Activated CD8-positive, alpha-beta T cell treated with anti-CD3 and anti-CD28 coated beads for 36 hours (primary cell): ENCODE measurements around the gene LMAN2L. TPM values are rescaled to one million over a fixed set of nuclear protein-coding genes. Genes with fewer than 3 reads are reported as not detected.

ENCODE experiments used
- ATAC-seq: fragments of 200-7000 bp; cut with Tn5 transposase; one replicate; pipeline ENCODE4 v1.10.0; 2021; ENCODE audit warnings: mild to moderate bottlenecking, moderate library complexity
- CTCF ChIA-PET: fragments of 350-600 bp; sonication (Branson Sonifier 250); formaldehyde crosslinking; loops from one replicate; lab custom pipeline; 2021; ENCODE audit warnings: antibody characterized with exemption; lab: Charles Lee
- POLR2A ChIA-PET: fragments of 350-600 bp; sonication (Branson Sonifier 250); formaldehyde crosslinking; loops from one replicate; lab custom pipeline; 2021; ENCODE audit warnings: antibody characterized with exemption; lab: Charles Lee
- DNase-seq: peaks from one replicate; pipeline ENCODE4 v3.0.0-alpha.2; 2020
- H3K27ac Mint-ChIP-seq: one replicate; pipeline ENCODE4 v1.8.0; 2021; ENCODE audit warnings: mild to moderate bottlenecking, mixed read lengths
- H3K27me3 Mint-ChIP-seq: one replicate; pipeline ENCODE4 v1.8.0; 2021; ENCODE audit warnings: mixed read lengths
- H3K36me3 Mint-ChIP-seq: one replicate; pipeline ENCODE4 v1.8.0; 2021; ENCODE audit warnings: low read depth, mixed read lengths
- H3K4me1 Mint-ChIP-seq: one replicate; pipeline ENCODE4 v1.8.0; 2021; ENCODE audit warnings: low read depth, mixed read lengths
- H3K4me3 Mint-ChIP-seq: one replicate; pipeline ENCODE4 v1.8.0; 2021; ENCODE audit warnings: mild to moderate bottlenecking, moderate library complexity, mixed read lengths
- H3K9me3 Mint-ChIP-seq: one replicate; pipeline ENCODE4 v1.8.0; 2021; ENCODE audit warnings: mixed read lengths
- intact Hi-C: fragments of 100-400 bp; cut with micrococcal nuclease; formaldehyde crosslinking; loops from one replicate; pipeline ENCODE4 v1.10.0; 2022
- total RNA-seq, 2 experiments: library from RNA; stranded (reverse); gene quantifications; one replicate each; pipeline ENCODE4 v1.2.3, GENCODE V29; 2021
- TF ChIP-seq, protein P1 (sequence below): fragments of 200-600 bp; IDR thresholded peaks from one replicate; pipeline ENCODE4 v1.8.0; 2022; ENCODE audit warnings: antibody characterized with exemption, mild to moderate bottlenecking

Gene LMAN2L
- total RNA-seq, 2 experiments from 2014 or later, result 4.4 to 6.1 TPM

DNA sequence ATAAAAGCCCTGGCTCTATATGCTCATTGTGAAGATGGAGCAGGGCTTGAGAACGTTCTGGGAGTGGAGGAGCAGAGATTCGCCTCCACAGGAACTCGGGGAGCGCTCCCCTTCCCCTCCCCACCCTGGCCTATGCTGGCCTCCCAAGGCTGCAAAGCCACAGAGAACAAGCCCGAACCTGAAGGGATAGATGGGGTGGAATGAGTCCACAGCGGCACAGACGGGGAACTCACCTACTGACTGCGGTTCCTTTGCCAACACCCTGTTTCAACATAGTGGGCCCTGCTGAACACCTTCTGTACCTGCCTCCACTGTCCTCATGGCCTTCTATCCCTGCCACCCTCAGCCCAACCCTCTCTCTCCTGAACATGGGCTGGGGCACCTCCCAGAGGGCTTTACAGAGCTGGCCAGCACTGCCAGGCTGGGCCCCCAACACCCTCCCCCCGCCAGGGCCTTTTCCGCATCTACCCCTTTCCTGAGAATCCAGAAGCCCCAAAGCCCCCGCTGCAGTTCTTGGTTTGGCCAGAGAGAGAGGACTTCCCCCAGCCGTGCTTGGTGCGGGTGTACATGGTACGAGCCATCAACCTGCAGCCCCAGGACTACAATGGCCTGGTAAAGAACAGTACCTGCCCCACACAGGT lies 41.5 kb downstream of the LMAN2L start:
- Mint-ChIP-seq H3K4me1 (no peaks in the 10 kb centered on the region), H3K36me3 (no peaks in the 10 kb centered on the region), H3K9me3 (no peaks in the 10 kb centered on the region), H3K27ac (no peak overlapping the region), H3K27me3 (no peaks in the 10 kb centered on the region), H3K4me3 (no peak overlapping the region)
- CTCF ChIA-PET, result no interaction called here
- DNase-seq (no peak), ATAC-seq (no peak)
- intact Hi-C loops, result no loop called here
- POLR2A ChIA-PET, result no interaction called here
- TF ChIP-seq, protein P1, sequence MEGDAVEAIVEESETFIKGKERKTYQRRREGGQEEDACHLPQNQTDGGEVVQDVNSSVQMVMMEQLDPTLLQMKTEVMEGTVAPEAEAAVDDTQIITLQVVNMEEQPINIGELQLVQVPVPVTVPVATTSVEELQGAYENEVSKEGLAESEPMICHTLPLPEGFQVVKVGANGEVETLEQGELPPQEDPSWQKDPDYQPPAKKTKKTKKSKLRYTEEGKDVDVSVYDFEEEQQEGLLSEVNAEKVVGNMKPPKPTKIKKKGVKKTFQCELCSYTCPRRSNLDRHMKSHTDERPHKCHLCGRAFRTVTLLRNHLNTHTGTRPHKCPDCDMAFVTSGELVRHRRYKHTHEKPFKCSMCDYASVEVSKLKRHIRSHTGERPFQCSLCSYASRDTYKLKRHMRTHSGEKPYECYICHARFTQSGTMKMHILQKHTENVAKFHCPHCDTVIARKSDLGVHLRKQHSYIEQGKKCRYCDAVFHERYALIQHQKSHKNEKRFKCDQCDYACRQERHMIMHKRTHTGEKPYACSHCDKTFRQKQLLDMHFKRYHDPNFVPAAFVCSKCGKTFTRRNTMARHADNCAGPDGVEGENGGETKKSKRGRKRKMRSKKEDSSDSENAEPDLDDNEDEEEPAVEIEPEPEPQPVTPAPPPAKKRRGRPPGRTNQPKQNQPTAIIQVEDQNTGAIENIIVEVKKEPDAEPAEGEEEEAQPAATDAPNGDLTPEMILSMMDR, result no peak

DNA sequence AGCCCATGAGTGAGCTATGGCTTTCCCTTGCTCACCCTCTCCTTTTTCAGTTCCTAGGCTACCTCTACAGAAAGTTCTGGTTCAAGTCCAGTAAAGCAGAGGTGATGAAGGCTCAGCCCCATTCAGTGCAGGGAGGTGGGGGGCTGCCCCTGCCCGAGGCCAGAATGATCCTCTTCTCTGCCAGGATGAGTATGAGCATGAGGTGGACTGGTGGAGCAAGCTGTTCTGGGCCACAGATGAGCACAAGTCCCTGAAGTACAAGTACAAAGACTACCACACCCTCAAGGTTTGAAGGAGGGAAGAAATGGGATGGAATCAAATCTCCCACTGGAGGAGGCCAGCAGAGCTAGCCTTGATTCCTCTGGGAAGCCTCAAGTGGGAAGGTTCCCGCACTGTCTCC lies 42.4 kb downstream of the LMAN2L start:
- H3K27me3 Mint-ChIP-seq, result no peaks in the 10 kb centered on the region
- ATAC-seq (no peak), DNase-seq (no peak)
- no peaks in the 10 kb centered on the region for H3K36me3 Mint-ChIP-seq
- no peaks in the 10 kb centered on the region for H3K4me1 Mint-ChIP-seq
- intact Hi-C loops, result no loop called here
- CTCF ChIA-PET, result no interaction called here
- H3K27ac Mint-ChIP-seq, result no peak overlapping the region
- no peak overlapping the region for H3K4me3 Mint-ChIP-seq
- no peaks in the 10 kb centered on the region for H3K9me3 Mint-ChIP-seq
- TF ChIP-seq, protein P1, result no peak
- POLR2A ChIA-PET, result no interaction called here

DNA sequence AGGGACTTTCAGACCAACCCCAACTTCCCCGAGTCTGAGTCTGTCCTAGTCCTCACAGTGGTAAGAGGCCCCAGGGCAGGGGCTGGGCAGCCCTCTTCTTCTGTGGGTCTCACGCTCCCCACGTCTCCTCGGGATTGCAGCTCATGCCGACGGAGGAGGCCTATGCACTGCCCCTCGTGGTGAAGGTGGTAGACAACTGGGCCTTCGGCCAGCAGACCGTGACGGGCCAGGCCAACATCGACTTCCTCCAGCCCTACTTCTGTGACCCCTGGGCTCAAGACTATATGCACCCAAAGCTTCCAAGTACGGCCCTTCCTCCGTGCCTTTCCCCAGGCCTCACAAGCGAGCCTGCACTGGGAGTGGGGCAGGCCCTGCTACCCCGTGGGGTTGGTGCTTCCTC lies 44.3 kb downstream of the LMAN2L start:
- ChIA-PET POLR2A (no interaction called here), CTCF (no interaction called here)
- Mint-ChIP-seq H3K27me3 (no peaks in the 10 kb centered on the region), H3K4me1 (no peaks in the 10 kb centered on the region), H3K36me3 (no peaks in the 10 kb centered on the region), H3K9me3 (no peaks in the 10 kb centered on the region), H3K27ac (no peak overlapping the region), H3K4me3 (no peak overlapping the region)
- no peak for DNase-seq
- TF ChIP-seq, protein P1, result no peak
- ATAC-seq, result no peak
- intact Hi-C loops, result no loop called here

DNA sequence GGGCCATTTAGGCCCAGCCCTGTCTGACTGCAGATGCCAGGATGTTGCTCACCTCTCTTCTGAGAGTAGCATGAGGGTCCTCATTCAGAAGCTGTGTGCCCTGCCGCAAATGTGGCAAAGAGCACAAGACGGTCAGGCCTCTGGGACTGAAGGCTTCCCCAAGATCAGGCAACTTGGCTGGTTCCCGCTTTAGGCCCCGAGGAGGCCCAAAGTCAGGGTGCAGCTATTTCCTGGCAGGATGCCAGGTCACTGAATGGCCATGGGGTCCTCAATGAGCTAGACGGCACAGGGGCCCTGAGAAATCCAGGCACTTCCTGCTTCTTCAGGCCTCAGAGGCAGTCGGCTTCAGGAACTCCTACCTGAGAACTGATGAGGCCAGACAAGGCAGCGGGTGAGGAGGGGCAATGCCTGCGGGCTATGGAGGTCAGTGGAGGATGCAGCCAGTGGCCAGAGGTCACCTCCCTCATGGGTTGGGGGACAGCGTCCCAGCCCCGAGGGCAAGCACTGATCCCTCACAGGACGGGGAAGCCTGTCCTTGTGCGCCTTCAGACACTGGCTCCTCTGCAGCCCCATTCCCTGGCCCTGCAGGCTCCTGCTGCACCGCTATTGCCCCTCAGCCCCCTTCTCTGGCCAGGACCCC lies 44.9 kb downstream of the LMAN2L start:
- ChIA-PET POLR2A (no interaction called here), CTCF (no interaction called here)
- H3K27ac Mint-ChIP-seq, result no peak overlapping the region
- H3K27me3 Mint-ChIP-seq, result no peaks in the 10 kb centered on the region
- TF ChIP-seq, protein P1, result no peak
- no peak overlapping the region for H3K4me3 Mint-ChIP-seq
- H3K36me3 Mint-ChIP-seq, result no peaks in the 10 kb centered on the region
- ATAC-seq (no peak), DNase-seq (no peak)
- no peaks in the 10 kb centered on the region for H3K9me3 Mint-ChIP-seq
- no peaks in the 10 kb centered on the region for H3K4me1 Mint-ChIP-seq
- intact Hi-C loops, result no loop called here

DNA sequence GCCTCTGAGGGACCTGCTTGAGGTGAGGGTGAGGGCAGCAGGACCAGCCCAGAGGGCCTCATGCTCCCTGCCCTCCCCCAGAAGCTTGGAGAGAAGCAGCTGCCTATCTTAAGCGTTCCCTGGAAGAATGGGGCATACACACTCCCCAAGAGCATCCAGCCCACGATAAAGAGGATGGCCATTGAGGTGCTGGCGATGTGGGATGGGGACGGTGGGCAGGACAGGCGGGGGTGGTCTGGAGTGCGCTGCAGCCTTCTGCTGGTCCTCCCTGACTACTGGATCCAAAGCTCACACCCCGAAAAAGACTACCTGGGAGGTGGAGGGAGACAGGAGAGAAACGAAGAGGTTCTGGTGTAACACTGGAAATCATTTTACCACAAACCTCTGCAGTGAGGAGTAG lies 45.6 kb downstream of the LMAN2L start:
- H3K9me3 Mint-ChIP-seq, result no peaks in the 10 kb centered on the region
- H3K4me3 Mint-ChIP-seq, result no peak overlapping the region
- ATAC-seq, result no peak
- H3K4me1 Mint-ChIP-seq, result no peaks in the 10 kb centered on the region
- intact Hi-C loops, result no loop called here
- H3K27me3 Mint-ChIP-seq, result no peaks in the 10 kb centered on the region
- POLR2A ChIA-PET, result no interaction called here
- no peaks in the 10 kb centered on the region for H3K36me3 Mint-ChIP-seq
- TF ChIP-seq, protein P1, result no peak
- CTCF ChIA-PET, result no interaction called here
- no peak for DNase-seq
- H3K27ac Mint-ChIP-seq, result no peak overlapping the region
